ENCODE measurements around the gene LAX1.

- TF ChIP-seq POLR2A (IDR thresholded peaks at IDR 0.05) (no peak), CTCF (IDR thresholded peaks at IDR 0.05) (no peak)
Measured at GRCh38 chr1:203742436-203742835, 22.5 kb upstream of the LAX1 start.
